Measurements from ENCODE around the gene TCERG1. TPM values are rescaled to one million over a fixed set of nuclear protein-coding genes. Genes with fewer than 3 reads are reported as not detected.

The TCERG1 gene
- total RNA-seq, 1 experiment from 2014 or later, result 83.5 TPM

- Histone ChIP-seq H3K9ac (ENCODE audit: low read length) (no peak overlapping the region), H3K4me1 (ENCODE audit: control insufficient read depth in 1 of 2, insufficient read depth in 2 of 2, low read length in 2 of 2) (no peaks in the 10 kb centered on the region), H3K9me2 (ENCODE audit: insufficient read depth) (no peaks in the 10 kb centered on the region), H3K4me2 (ENCODE audit: low read length) (no peak overlapping the region), H3K27ac (ENCODE audit: low read depth, low read length) (no peak overlapping the region), H3K9me3 (ENCODE audit: control insufficient read depth in 1 of 2, insufficient read depth in 1 of 2, low read depth in 1 of 2, low read length in 2 of 2) (no peaks in the 10 kb centered on the region), H3K79me2 (ENCODE audit: insufficient read depth, low read length) (peaks cover 98% of the 10 kb centered on the region), H2AFZ (ENCODE audit: low read depth, low read length, poor library complexity, severe bottlenecking) (no peak overlapping the region), H3K36me3 (ENCODE audit: control insufficient read depth in 1 of 2, insufficient read depth in 2 of 2, low read length in 2 of 2) (peaks cover 41 to 64% of the 10 kb centered on the region in 2 experiments), H4K20me1 (ENCODE audit: insufficient read depth) (peaks cover 23% of the 10 kb centered on the region; the same call in 1 of the 2 replicates), H3K4me3 (replicated peaks in 1 of 2; ENCODE audit: low read depth in 1 of 2, low read length in 2 of 2) (no peak overlapping the region), H3K27me3 (ENCODE audit: insufficient read depth, low read length) (no peaks in the 10 kb centered on the region)
- DNase-seq (ENCODE audit: low read depth, low spot score) (no peak), ATAC-seq (no peak)
- intact Hi-C loops (cut with micrococcal nuclease), result no loop called here
- ChIA-PET POLR2A (no interaction called here), RAD21 (ENCODE audit: low non-redundant PET in 1 of 2, low total read pairs in 2 of 2, uncharacterized antibody in 2 of 2, unreplicated experiment in 2 of 2) (no interaction called here), CTCF (no interaction called here)
- BruUV-seq (replicated peaks), result no TSS peak
- TF ChIP-seq POLR2AphosphoS5 (IDR thresholded peaks at IDR 0.05; ENCODE audit: low read depth, low read length) (no peak), EZH2 (IDR thresholded peaks at IDR 0.05) (no peak), FOSL1 (IDR thresholded peaks at IDR 0.05; ENCODE audit: low read depth) (no peak), REST (IDR thresholded peaks at IDR 0.05; ENCODE audit: low read depth) (no peak), SP1 (IDR thresholded peaks at IDR 0.05; ENCODE audit: low read depth) (no peak), EGR1 (IDR thresholded peaks at IDR 0.05; ENCODE audit: low read depth) (no peak), YY1 (IDR thresholded peaks at IDR 0.05; ENCODE audit: extremely low read depth, insufficient replicate concordance, low read depth, low read length) (no peak), ZNF274 (IDR thresholded peaks at IDR 0.05; ENCODE audit: low read depth, low read length) (no peak), RAD21 (IDR thresholded peaks at IDR 0.05; ENCODE audit: low read depth) (no peak), CEBPB (IDR thresholded peaks at IDR 0.05; ENCODE audit: low read depth) (no peak), CBX3 (IDR thresholded peaks at IDR 0.05; ENCODE audit: low read depth) (no peak), TCF7L2 (IDR thresholded peaks at IDR 0.05; ENCODE audit: borderline replicate concordance, extremely low read depth, insufficient read depth, insufficient read length) (no peak), EZH2phosphoT487 (IDR thresholded peaks at IDR 0.05; ENCODE audit: borderline replicate concordance) (no peak), ELF1 (IDR thresholded peaks at IDR 0.05; ENCODE audit: borderline replicate concordance, low read depth) (no peak), SRF (IDR thresholded peaks at IDR 0.05; ENCODE audit: low read depth) (no peak)
- TF ChIP-seq, protein P1, sequence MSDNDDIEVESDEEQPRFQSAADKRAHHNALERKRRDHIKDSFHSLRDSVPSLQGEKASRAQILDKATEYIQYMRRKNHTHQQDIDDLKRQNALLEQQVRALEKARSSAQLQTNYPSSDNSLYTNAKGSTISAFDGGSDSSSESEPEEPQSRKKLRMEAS (IDR thresholded peaks at IDR 0.05), result no peak
These were observed 26.9 kb downstream of the TCERG1 start for GRCh38 chr5:146474065-146474464.

Measured in HCT116 (cell line).